GM12872 (cell line): ENCODE data around the gene FAM78A.

Source experiments
- CTCF ChIP-seq: IDR thresholded peaks from 3 replicates; pipeline ENCODE4 v1.5.1; 2011; ENCODE audit warnings: low read depth, mild to moderate bottlenecking, low read length, moderate library complexity; ENCODE audit not compliant: insufficient read depth

FAM78A gene

DNA sequence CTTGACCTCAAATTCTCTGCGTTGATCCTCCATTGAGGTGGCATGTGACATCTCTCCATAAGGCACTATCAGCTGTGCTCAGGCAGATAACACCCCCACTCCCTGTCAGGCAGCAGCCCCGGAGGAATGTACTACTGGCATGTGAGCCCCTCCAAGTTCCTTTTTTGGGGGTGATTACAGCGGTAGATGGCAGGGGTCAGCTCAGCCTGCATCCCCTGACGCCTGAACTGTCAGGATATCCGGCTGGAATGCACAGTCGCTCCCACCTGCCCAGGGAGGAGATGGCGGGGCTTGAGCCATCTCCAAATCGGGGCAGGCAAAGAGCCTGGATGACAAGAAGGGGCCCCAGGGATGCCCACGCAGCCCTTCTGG, 40.8 kb downstream of the FAM78A start:
- TF ChIP-seq CTCF, result no peak

GRCh38 chr9:131234799-131235479, 41.4 kb downstream of the FAM78A start:
- TF ChIP-seq CTCF, result no peak

DNA sequence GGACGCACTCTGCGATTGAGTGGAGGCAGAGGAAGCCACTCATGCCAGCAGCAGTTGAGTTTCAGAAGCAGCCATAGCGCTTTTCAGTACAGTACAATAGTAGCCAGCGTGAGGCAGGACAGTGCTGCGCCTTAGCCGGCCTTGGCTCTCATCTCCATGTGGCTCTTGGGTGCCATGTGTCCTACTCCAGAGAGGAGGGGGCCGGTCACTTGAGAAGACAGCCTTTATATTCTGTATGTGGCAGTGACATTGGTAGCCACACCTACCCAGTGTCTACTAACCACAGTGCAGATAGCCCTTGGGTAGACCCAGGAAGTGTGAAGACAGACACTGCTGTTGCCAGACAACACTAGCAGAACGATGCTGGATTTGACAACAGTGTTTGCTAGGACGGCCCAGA, 42.3 kb downstream of the FAM78A start:
- TF ChIP-seq CTCF, result no peak

- no peak for TF ChIP-seq CTCF
Measured at GRCh38 chr9:131233556-131233955, 42.8 kb downstream of the FAM78A start.

- TF ChIP-seq CTCF, result no peak
Measured at GRCh38 chr9:131228988-131229387, 47.3 kb downstream of the FAM78A start.

DNA sequence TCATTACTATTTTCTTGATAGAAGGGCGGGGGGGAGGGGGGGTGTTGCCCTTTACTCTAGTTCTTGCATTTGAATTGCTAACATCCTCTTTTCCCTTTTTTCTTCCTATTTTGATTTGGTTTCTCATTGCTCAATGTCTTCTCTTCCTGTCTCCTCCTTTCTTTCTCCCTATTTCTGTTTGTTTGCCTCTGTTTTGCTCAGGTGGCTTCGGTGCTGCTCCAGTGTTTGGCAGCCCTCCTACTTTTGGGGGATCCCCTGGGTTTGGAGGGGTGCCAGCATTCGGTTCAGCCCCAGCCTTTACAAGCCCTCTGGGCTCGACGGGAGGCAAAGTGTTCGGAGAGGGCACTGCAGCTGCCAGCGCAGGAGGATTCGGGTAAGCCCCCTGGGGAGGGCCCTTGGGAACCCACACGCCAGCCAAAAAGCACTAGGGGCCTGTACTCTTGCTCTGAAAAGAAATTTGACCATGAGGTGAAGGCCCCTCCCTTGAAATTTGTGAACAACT, 48.3 kb downstream of the FAM78A start:
- TF ChIP-seq CTCF, result no peak

DNA sequence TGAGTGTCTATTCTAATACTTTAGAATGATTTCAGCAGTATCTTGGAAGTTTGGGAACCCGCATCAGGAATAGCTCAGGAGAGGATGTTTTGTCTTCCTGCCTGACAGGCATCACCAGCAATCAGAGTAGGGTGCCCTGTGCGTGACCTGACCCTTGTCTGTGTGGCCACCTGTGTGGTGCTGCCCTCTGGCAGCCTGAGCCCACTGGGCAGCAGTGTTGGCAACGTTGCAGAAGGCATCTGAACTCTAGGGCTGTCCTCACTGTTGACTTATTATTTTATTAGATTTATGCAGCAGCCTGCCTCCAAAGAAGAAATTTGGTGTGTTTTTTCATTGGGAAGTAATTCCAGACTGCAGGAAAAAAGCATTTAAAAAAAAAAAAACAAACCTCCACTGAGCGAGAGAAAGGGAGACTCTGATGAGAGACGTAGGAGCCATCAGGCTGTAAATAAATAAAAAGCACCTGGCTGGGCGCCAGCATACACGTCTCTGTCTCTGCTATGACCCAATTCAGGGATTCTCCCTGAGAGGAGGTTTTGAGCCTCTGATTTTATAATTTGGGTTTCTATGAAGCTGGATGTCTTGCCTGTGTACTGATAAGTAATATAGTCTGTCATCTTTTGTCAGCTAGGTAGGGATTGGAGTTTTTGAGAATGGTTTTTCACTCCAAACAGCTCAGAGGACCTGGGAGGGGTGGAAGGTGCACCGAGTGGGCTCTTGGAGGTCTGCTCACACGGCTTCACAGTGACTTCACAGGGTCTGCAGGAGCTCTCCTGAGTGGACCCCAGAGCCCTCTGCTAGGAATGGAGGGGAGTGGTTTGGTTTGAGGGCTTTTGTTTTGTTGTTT, 49.0 kb downstream of the FAM78A start:
- TF ChIP-seq CTCF, result no peak
